Thyroid gland (tissue), 4 donors: ENCODE measurements around the gene TAS1R3. TPM values are rescaled to one million over a fixed set of nuclear protein-coding genes. Genes with fewer than 3 reads are reported as not detected.

ENCODE experiments used
- DNase-seq, 2 donors: peaks; one replicate each; pipeline ENCODE4 v3.0.0-alpha.2; 2019
- H3K27ac ChIP-seq, 3 donors: fragments of 200-600 bp; sonication (generic); 1 replicate in 2 of 3; 2 replicates in 1 of 3; pipeline ENCODE4 v1.5.1; 2016 to 2019; ENCODE audit warnings: mild to moderate bottlenecking in 1 of 3, moderate library complexity in 1 of 3
- H3K27me3 ChIP-seq: fragments of 200-600 bp; sonication (generic); one replicate; pipeline ENCODE4 v1.5.1; 2019
- H3K36me3 ChIP-seq, 2 donors: fragments of 200-600 bp; sonication (generic); one replicate each; pipeline ENCODE4 v1.5.1; 2016 to 2019
- H3K4me1 ChIP-seq, 2 donors: fragments of 200-600 bp; sonication (generic); one replicate each; pipeline ENCODE4 v1.5.1; 2017 to 2019
- H3K4me3 ChIP-seq, 3 donors: fragments of 200-600 bp; sonication (generic); replicated peaks in 1 of 3; 1 replicate in 2 of 3; 2 replicates in 1 of 3; pipeline ENCODE4 v1.5.1; 2016; ENCODE audit warnings: mild to moderate bottlenecking in 1 of 3
- H3K9me3 ChIP-seq: fragments of 200-600 bp; sonication (generic); one replicate; pipeline ENCODE4 v1.5.1; 2017
- CTCF ChIP-seq, 6 experiments: fragments of 200-600 bp in 3 of 6; fragments of 450-650 bp in 3 of 6; sonication (generic) in 3 of 6; IDR thresholded peaks; one replicate each; pipeline ENCODE4 v1.5.1; 2016 to 2019; ENCODE audit warnings: antibody characterized with exemption in 6 of 6, mild to moderate bottlenecking in 2 of 6, inconsistent platforms in 1 of 6, moderate library complexity in 1 of 6
- POLR2A ChIP-seq, 2 donors: fragments of 450-650 bp; IDR thresholded peaks; one replicate each; pipeline ENCODE4 v1.6.1; 2017; ENCODE audit warnings: antibody characterized with exemption in 2 of 2, mild to moderate bottlenecking in 2 of 2, moderate library complexity in 1 of 2
- WGBS, 2 donors: methylation state at CpG; one replicate each; pipeline ENCODE4 v1.1.5; 2017; 5-methylcytosine and 5-hydroxymethylcytosine counted together
- intact Hi-C: fragments of 100-400 bp; cut with DNase I; formaldehyde crosslinking; loops from one replicate; pipeline ENCODE4 v1.15.1; 2023
- total RNA-seq, 4 donors: library from RNA; depleted of rRNA; stranded (reverse); fragments of >200 nt; gene quantifications; one replicate each; pipeline ENCODE4 v1.2.3, GENCODE V29; 2016

The TAS1R3 gene
- total RNA-seq, 4 donors from 2014 or later = 0.11 to 1.4 (median 0.68) TPM

DNA sequence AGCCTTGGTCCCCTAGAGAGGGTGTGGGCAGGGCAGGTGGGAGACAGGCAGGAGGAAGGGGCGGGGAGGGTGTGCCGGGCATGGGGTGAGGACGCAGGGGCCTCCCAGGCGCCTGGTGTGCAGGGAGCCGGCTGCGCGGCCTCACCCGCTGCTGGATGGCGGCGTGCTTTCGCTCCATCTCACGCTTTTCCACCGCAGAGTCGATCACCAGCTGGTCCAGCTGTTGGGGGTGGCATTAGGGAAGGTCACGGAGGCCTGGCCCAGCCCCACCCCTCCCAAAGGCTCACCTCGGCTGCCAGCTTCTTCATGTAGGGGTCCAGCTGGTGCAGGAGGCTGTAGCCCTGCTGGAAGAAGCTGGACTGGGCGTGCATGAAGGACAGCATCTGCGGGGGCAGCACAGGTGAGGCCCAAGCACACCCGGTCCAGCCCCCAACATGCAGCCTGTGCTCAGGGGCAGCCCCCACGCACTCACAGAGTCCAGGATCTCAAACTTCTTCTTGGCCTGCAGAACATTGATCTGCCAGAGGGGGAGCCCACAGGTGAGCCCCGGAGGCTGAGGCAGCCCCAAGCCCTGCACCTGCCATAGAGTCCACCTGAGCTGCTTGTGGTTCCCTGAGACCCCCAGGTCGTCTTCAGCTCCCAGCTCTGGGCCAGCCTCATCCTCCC lies 31.3 kb upstream of the TAS1R3 start:
- Histone ChIP-seq H3K4me1 (peaks cover 0 to 6% of the 10 kb centered on the region in 2 donors), H3K27me3 (no peaks in the 10 kb centered on the region), H3K27ac (no peak overlapping the region), H3K36me3 (peaks cover 0 to 4% of the 10 kb centered on the region in 2 donors), H3K9me3 (no peaks in the 10 kb centered on the region), H3K4me3 (no peak overlapping the region)
- TF ChIP-seq POLR2A (IDR thresholded peaks at IDR 0.05) = no peak
- peak in 1 of 6 experiments; percentile 16 for TF ChIP-seq CTCF (IDR thresholded peaks at IDR 0.05)
- DNase-seq = no peak
- 88 to 93% methylated on average over 13 to 18 of the region's 22 CpGs for WGBS, 2 donors
- intact Hi-C loops = loop anchor here (10.0 kb wide), 1 partner anchor 325 kb away; no protein-coding TSS in a partner anchor

DNA sequence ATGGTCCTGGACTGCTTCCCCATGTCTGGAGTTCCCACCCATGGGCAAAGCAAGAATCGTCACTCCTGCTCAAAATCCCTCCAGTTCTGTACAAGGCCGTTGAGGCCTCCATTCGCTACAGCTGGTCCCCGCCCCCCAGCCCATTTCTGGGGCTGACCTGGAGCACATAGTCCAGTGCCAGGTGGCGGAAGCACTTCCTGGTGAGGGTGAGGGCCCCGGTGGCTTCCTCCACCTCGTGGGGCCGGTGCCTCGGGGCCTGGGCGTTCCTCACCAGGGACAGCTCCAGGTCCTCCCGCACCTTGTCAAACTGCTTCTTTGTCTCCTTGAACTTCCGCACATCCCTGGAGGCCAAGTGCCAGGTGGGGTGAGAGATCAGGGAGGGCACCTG lies 30.7 kb upstream of the TAS1R3 start:
- WGBS, 2 donors = 91 to 100% methylated on average over 5 to 12 of the region's 12 CpGs
- intact Hi-C loops = no loop called here
- no peak for DNase-seq

DNA sequence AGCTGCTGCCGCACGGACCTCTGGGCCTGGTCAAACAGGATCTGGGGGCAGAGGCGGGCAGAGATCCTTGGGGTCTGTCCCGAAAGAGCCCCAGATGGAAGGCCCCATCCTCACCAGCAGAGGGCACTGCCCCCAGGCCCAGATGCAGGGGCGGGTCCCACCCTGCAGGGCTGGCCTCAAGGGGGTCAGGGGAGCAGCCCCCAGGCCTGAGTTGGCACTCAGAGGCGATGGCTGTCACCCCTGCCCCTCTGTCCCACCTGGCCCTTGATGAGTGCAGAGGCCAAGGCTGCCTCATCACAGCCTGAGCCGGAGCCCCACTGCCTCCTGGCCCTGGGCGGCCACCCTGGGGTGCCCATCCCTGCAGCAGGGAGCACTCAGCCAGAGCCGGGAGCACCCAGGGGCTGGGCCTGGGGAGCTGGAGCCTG lies 29.1 kb upstream of the TAS1R3 start:
- peaks cover 0 to 4% of the 10 kb centered on the region in 2 donors for H3K36me3 ChIP-seq
- peaks cover 21 to 28% of the 10 kb centered on the region in 2 donors for H3K4me1 ChIP-seq
- no peak for DNase-seq
- no peak overlapping the region for H3K4me3 ChIP-seq
- WGBS, 2 donors = 81% methylated on average over 3 to 4 of the region's 9 CpGs
- H3K27me3 ChIP-seq = no peaks in the 10 kb centered on the region
- no peak overlapping the region for H3K27ac ChIP-seq
- intact Hi-C loops = no loop called here
- no peak for TF ChIP-seq POLR2A (IDR thresholded peaks at IDR 0.05)
- TF ChIP-seq CTCF (IDR thresholded peaks at IDR 0.05) = peak in 1 of 6 experiments; percentile 33
- H3K9me3 ChIP-seq = no peaks in the 10 kb centered on the region

More for the DNA sequence above, 30.7 kb upstream of the TAS1R3 start:
- Histone ChIP-seq H3K27me3 (no peaks in the 10 kb centered on the region), H3K4me1 (peaks cover 4 to 12% of the 10 kb centered on the region in 2 donors), H3K4me3 (no peak overlapping the region), H3K36me3 (peaks cover 0 to 4% of the 10 kb centered on the region in 2 donors), H3K9me3 (no peaks in the 10 kb centered on the region), H3K27ac (no peak overlapping the region)
- TF ChIP-seq POLR2A (IDR thresholded peaks at IDR 0.05) (no peak), CTCF (IDR thresholded peaks at IDR 0.05) (no peak)

GRCh38 chr1:1302951-1303509 lies 28.1 kb upstream of the TAS1R3 start:
- intact Hi-C loops = no loop called here
- Histone ChIP-seq H3K27ac (no peak overlapping the region), H3K9me3 (no peaks in the 10 kb centered on the region), H3K4me1 (peaks cover 24 to 30% of the 10 kb centered on the region in 2 donors), H3K36me3 (no peaks in the 10 kb centered on the region), H3K4me3 (no peak overlapping the region), H3K27me3 (no peaks in the 10 kb centered on the region)
- WGBS, 2 donors = 95% methylated on average over 9 to 15 of the region's 31 CpGs
- no peak for DNase-seq
- TF ChIP-seq POLR2A (IDR thresholded peaks at IDR 0.05) = no peak
- no peak for TF ChIP-seq CTCF (IDR thresholded peaks at IDR 0.05)

GRCh38 chr1:1303736-1304135 lies 27.3 kb upstream of the TAS1R3 start:
- intact Hi-C loops = no loop called here
- TF ChIP-seq POLR2A (IDR thresholded peaks at IDR 0.05) (no peak), CTCF (IDR thresholded peaks at IDR 0.05) (no peak)
- Histone ChIP-seq H3K9me3 (no peaks in the 10 kb centered on the region), H3K27me3 (no peaks in the 10 kb centered on the region), H3K4me3 (no peak overlapping the region), H3K36me3 (no peaks in the 10 kb centered on the region), H3K27ac (no peak overlapping the region), H3K4me1 (peaks cover 24 to 30% of the 10 kb centered on the region in 2 donors)
- WGBS, 2 donors = 83% methylated on average over 10 of the region's 13 CpGs; no CpG with 5 or more reads in 1 of the 2 donors
- DNase-seq = no peak
